HG02973 (cell line): ENCODE results near the gene JMJD7.

Experiments used
- ATAC-seq: cut with Tn5 transposase; IDR thresholded peaks from one replicate; pipeline ENCODE4 v1.9.1; 2021; ENCODE audit warnings: moderate library complexity; ENCODE audit not compliant: unreplicated experiment

Gene JMJD7

DNA sequence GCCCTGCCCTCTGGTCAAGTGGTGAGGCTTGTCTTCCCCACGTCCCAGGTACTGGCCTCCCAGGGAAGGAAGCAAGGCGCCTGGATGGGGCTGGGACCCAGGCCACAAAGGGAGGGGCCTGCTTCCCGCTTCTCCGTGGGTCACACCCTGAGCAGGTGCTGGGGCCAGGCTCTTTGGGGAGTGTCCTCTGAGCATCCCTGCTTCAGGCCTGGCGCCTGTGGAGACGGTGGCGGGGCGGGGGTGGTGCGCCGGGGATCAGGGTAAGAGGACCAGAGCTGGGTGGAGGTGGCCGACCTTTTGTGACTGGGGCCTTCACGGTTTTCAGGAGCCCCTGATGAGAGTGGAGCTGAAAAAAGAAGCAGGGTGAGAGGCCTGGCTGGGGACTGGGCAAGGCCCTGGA, 14.3 kb downstream of the JMJD7 start:
- no peak for ATAC-seq

GRCh38 chr15:41843571-41843970, 15.7 kb downstream of the JMJD7 start:
- no peak for ATAC-seq

- no peak for ATAC-seq
Measured at GRCh38 chr15:41844814-41845213, 16.9 kb downstream of the JMJD7 start.

GRCh38 chr15:41847206-41847605, 19.3 kb downstream of the JMJD7 start:
- ATAC-seq = no peak

- no peak for ATAC-seq
Measured at GRCh38 chr15:41847981-41848380, 20.1 kb downstream of the JMJD7 start.

- ATAC-seq = no peak
Measured at GRCh38 chr15:41848631-41849030, 20.7 kb downstream of the JMJD7 start.

- no peak for ATAC-seq
Measured at GRCh38 chr15:41849204-41849603, 21.3 kb downstream of the JMJD7 start.

- ATAC-seq = no peak
Measured at GRCh38 chr15:41849861-41850260, 22.0 kb downstream of the JMJD7 start.

GRCh38 chr15:41850482-41851166, 22.7 kb downstream of the JMJD7 start:
- ATAC-seq = no peak

DNA sequence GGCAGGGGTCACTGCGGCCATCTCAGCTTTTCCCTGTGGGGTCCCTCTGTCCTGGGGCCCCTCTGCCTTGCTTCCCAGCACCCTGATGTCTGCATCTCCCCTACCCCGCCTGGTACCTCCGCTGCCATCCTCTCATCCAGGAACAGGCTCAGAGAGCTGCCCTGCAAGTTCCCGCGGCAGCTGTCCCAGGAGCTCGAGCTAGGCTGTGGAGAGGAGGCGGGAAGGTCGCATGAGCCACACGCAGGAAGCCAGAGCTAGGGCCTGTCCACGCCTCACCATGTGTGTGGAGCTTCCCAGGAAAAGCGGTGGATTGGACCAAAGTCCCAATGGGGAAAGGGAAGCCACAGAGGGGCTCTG, 23.3 kb downstream of the JMJD7 start:
- no peak for ATAC-seq

DNA sequence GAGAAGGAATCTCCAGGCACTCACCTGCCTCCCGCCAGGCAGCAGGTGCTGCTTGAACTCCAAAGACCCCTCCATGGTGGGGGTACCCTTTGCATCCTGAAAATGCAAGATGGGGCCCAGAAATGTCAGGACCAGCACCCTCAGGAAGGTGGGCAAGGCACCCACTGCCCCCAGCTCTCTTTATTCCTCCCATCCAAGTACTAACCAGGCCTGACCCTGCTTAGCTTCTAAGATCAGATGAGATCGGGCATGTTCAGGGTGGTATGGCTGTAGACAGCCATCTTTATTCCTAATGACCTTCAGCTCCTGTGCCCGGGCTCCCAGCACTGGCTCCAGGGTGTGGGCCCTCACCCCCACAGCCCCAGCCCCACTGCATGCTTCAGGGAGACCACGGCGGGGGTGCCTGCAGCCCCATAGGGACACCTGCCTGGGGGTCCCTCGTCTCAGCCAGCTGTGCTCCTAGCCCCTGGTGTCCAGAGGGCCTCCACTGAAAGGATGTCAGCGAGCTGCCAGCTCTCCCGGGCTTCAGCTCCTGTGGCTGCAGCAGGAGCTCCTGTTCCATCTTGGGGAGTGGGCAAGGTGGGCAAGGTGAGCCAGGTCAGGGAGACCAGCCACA, 24.0 kb downstream of the JMJD7 start:
- no peak for ATAC-seq

DNA sequence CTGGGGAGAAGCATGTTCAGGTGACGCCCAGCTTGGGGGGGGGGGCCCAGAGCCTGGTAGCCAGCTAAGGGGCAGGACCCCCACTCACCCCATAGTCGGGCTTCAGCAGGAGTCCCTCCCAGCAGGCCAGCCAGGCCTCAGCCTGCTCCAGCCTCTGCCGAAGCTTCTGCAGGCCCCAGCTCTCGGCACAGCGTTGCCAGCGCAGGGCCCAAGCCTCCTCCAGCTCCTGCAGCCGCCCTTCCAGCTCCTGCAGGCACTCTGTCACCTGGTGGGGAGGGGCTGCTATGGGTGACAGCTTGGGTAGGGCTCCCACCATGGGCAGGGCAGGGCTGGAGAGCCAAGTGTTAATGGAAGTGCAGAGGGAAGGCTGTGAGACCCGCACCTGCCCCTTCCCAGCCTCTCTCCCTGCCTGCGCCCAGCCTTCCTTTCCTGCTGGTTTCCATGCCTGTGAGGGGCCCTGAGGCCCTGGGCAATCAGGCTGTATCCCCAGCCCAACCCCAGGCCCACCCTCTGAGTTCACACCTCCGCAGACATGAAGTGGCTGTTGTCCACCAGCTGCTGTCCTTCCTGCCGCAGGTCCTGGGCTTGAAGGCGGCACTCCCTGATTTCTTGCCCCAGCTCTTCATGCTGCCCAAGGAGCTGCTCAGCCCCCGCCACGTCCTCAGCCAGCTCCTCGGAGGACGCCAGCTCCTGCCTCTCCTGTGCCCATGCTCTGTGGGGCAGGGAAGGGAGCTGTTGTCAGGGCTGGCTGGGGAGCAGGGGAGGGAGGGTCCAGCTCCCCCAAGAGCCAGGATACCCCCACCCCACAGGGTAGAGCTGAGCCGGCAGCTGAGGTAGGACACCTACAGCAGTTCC, 25.1 kb downstream of the JMJD7 start:
- ATAC-seq = no peak

GRCh38 chr15:41853831-41854230, 25.9 kb downstream of the JMJD7 start:
- no peak for ATAC-seq

DNA sequence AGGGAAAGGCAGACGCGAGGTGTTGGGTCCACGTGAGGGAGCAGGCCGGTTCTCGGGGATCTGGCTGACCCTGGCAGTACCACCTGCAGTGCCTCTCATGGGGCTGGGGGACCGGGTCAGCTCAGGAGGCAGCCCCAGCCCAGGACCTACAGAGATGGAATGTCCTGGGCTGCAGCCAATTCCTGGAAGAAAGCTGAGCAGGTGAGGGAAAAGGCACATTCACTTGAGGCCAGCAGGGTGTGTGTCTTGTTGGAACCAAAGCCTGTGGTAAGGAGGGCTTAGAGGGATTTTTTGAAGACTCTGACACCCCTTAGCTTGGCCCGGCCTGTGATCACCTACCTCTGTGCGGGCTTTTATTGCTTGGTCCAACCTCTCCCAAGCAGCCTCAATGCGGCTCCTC, 26.6 kb downstream of the JMJD7 start:
- no peak for ATAC-seq

DNA sequence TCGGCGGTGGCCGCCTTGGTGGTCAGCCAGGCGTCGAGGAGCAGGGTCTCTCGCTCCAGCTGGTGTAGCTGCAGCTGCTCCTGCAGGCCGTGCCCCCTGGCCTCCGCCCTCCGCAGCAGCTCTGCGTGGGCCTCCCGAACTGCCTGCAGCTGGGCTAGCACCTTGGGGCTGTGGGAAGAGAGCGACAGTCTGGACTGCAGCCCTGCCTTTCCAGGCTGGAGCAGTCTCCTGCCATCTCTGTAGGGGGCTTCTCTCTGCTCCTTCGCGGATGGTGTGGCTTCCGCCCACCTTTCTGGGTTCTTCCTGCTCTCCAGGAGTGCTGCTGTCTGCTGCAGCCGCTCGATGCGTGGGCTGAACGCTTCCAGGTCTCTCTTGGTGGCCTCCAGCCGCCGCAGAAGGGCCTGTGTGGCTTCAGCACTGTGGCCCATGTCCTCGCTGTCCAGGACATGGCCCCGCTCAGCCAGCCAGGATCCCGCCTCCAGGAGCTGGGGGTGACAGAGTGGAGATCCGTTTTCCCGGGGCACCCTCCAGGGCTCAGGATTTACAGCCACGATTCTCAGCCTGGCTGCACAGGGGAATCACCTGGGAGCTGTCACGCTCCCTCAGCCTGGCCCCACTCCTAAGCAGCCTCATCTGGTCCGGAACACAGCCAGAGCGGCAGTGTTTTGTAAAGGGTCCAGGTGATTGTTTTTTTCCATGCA, 27.5 kb downstream of the JMJD7 start:
- no peak for ATAC-seq

GRCh38 chr15:41856262-41856661, 28.4 kb downstream of the JMJD7 start:
- ATAC-seq = no peak

- ATAC-seq = no peak
Measured at GRCh38 chr15:41856716-41857115, 28.8 kb downstream of the JMJD7 start.

GRCh38 chr15:41857316-41857715, 29.4 kb downstream of the JMJD7 start:
- ATAC-seq = no peak

DNA sequence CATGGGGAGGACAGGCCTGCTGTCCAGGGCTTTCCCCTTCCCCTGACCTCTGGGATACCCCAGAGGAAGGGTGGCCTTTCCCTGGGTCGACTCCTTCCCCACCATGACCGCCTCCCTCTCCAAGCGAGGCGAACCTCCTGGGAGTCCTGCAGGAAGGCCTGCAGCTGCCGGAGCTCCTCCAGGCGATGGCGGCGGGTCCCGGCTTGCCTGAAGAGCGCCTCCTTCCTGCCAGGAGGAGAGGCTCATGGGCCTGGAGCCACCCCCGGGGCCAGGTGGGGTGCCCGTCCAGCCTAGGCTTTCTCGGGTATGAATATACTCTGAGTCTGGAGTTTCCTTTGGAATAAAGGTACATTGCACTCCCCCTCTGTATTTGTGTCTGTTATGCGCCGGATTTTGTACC, 30.9 kb downstream of the JMJD7 start:
- ATAC-seq = no peak

GRCh38 chr15:41860049-41860828, 32.3 kb downstream of the JMJD7 start:
- ATAC-seq = no peak
